Mesendoderm (in vitro differentiated cells): ENCODE results near the gene ELOVL7.

Source experiments
- DNase-seq: peaks from one replicate; pipeline ENCODE4 v3.0.0; 2013
- H2AK5ac ChIP-seq: 2 replicates; pipeline ENCODE4 v1.6.1; 2013; ENCODE audit warnings: low read length, inconsistent platforms
- H2BK120ac ChIP-seq: 2 replicates; pipeline ENCODE4 v1.6.1; 2013; ENCODE audit warnings: low read depth, mild to moderate bottlenecking, low read length, moderate library complexity, mixed read lengths
- H2BK15ac ChIP-seq: replicated peaks from 2 replicates; pipeline ENCODE4 v1.6.1; 2013; ENCODE audit warnings: low read depth, mild to moderate bottlenecking, moderate library complexity
- H2BK5ac ChIP-seq: 2 replicates; pipeline ENCODE4 v1.6.1; 2013; ENCODE audit warnings: low read length, inconsistent platforms
- H3K18ac ChIP-seq: 2 replicates; pipeline ENCODE4 v1.6.1; 2013; ENCODE audit warnings: mild to moderate bottlenecking, low read length, mixed read lengths
- H3K23ac ChIP-seq: one replicate; pipeline ENCODE4 v1.6.1; 2013; ENCODE audit warnings: low read length
- H3K27ac ChIP-seq: 2 replicates; pipeline ENCODE4 v1.5.1; 2013; ENCODE audit warnings: low read depth, mild to moderate bottlenecking, inconsistent platforms, low read length, moderate library complexity
- H3K27me3 ChIP-seq: 2 replicates; pipeline ENCODE4 v1.6.1; 2013; ENCODE audit warnings: low read length, control low read depth, mild to moderate bottlenecking, inconsistent platforms; ENCODE audit not compliant: insufficient read depth, poor library complexity
- H3K36me3 ChIP-seq: 2 replicates; pipeline ENCODE4 v1.6.1; 2013; ENCODE audit warnings: low read length, inconsistent platforms; ENCODE audit not compliant: control insufficient read depth, insufficient read depth
- H3K4ac ChIP-seq: one replicate; pipeline ENCODE4 v1.6.1; 2013; ENCODE audit warnings: low read depth, mild to moderate bottlenecking, low read length, moderate library complexity
- H3K4me1 ChIP-seq: 2 replicates; pipeline ENCODE4 v1.6.1; 2013; ENCODE audit warnings: low read depth, low read length, inconsistent platforms; ENCODE audit not compliant: control insufficient read depth
- H3K4me2 ChIP-seq: 2 replicates; pipeline ENCODE4 v1.6.1; 2013; ENCODE audit warnings: low read length
- H3K4me3 ChIP-seq: 2 replicates; pipeline ENCODE4 v1.5.1; 2013; ENCODE audit warnings: mild to moderate bottlenecking, low read length
- H3K56ac ChIP-seq: one replicate; pipeline ENCODE4 v1.6.1; 2013; ENCODE audit warnings: low read length
- H3K79me1 ChIP-seq: 2 replicates; pipeline ENCODE4 v1.6.1; 2013; ENCODE audit warnings: low read length, inconsistent platforms
- H3K79me2 ChIP-seq: 2 replicates; pipeline ENCODE4 v1.6.1; 2013; ENCODE audit warnings: mild to moderate bottlenecking, low read length; ENCODE audit not compliant: control insufficient read depth, insufficient read depth
- H3K9ac ChIP-seq: 2 replicates; pipeline ENCODE4 v1.6.1; 2013; ENCODE audit warnings: low read length, inconsistent platforms
- H4K5ac ChIP-seq: one replicate; pipeline ENCODE4 v1.6.1; 2013; ENCODE audit warnings: low read length
- H4K8ac ChIP-seq: one replicate; pipeline ENCODE4 v1.6.1; 2013; ENCODE audit warnings: low read depth, mild to moderate bottlenecking, control low read depth, low read length, moderate library complexity
- WGBS: extraction: QIAGEN DNeasy Blood & Tissue Kit; methylation state at CpG from one replicate; pipeline ENCODE4 v1.1.7; 2013; ENCODE audit warnings: low lambda C conversion rate, missing lambda C conversion rate; ENCODE audit not compliant: insufficient coverage; ENCODE audit errors: extremely low coverage; 5-methylcytosine and 5-hydroxymethylcytosine counted together

Gene ELOVL7

DNA sequence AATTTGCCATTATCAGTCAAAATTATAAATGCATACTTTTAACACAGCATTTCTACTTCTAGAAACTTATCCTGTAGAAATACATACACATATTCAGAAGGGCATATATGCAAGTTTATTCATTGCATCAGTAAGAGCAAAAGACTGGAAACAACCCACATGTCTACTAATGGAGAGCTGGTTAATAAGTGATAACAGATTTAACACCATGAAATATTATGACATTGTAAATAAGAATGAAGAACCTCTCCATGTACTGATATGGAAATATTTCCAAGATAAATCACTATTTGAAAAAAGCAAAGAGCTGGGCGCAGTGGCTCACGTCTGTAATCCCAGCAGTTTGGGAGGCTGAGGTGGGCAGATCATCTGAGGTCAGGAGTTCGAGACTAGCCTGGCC, 54.5 kb downstream of the ELOVL7 start:
- H2BK5ac ChIP-seq: no peak overlapping the region
- no peak overlapping the region for H2AK5ac ChIP-seq
- H3K18ac ChIP-seq: no peak overlapping the region
- H3K79me1 ChIP-seq: no peaks in the 10 kb centered on the region
- no peak for DNase-seq
- no peak overlapping the region for H3K4ac ChIP-seq
- H3K4me3 ChIP-seq: no peak overlapping the region
- no peaks in the 10 kb centered on the region for H3K79me2 ChIP-seq
- no peaks in the 10 kb centered on the region for H3K27me3 ChIP-seq
- no peak overlapping the region for H3K4me2 ChIP-seq
- H3K27ac ChIP-seq: no peak overlapping the region
- no peak overlapping the region for H3K9ac ChIP-seq
- H3K56ac ChIP-seq: no peak overlapping the region
- no CpG with 5 or more reads among the region's 3 CpGs for WGBS
- H2BK120ac ChIP-seq: no peak overlapping the region
- H4K5ac ChIP-seq: no peak overlapping the region
- no peak overlapping the region for H3K23ac ChIP-seq
- no peak overlapping the region for H4K8ac ChIP-seq
- H3K4me1 ChIP-seq: no peaks in the 10 kb centered on the region
- H3K36me3 ChIP-seq: no peaks in the 10 kb centered on the region
- no peak overlapping the region for H2BK15ac ChIP-seq

DNA sequence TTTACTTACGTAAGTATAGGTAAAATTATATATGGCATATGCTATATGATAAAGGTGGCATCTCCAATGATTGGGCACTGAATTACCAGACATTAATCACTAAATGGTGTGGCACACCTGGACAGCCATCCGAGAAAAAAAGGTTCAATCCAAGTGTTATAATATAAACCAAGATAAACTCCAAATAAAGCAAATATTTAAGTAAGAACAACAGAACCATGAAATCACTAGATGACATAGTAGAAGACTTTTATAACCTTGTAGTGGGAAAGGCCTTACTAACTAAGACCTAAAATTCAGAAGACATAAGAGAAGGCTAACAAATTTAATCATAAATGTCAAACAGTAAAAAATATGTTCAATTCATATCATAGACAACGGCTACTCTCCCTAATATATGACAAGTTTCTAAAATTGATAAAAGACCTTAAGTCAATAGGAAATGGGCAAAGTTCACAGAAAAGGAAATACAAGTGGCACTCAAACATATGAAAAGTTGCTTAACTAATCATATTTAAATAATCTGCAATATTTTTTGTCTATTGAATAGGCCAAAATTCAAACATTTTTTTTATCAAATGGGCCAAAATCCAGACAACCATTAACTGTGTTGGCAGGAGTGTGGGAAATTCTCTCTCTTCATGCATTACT, 55.1 kb downstream of the ELOVL7 start:
- Histone ChIP-seq H2AK5ac (no peak overlapping the region), H3K27me3 (no peaks in the 10 kb centered on the region), H3K27ac (no peak overlapping the region), H4K5ac (no peak overlapping the region), H4K8ac (no peak overlapping the region), H3K4me2 (no peak overlapping the region), H3K4ac (no peak overlapping the region), H3K36me3 (no peaks in the 10 kb centered on the region), H3K56ac (no peak overlapping the region), H3K4me1 (no peaks in the 10 kb centered on the region), H3K23ac (no peak overlapping the region), H3K79me2 (no peaks in the 10 kb centered on the region), H2BK120ac (no peak overlapping the region), H2BK5ac (no peak overlapping the region), H3K4me3 (no peak overlapping the region), H3K9ac (no peak overlapping the region), H3K79me1 (no peaks in the 10 kb centered on the region), H2BK15ac (no peak overlapping the region), H3K18ac (no peak overlapping the region)
- no CpG with 5 or more reads among the region's 3 CpGs for WGBS
- no peak for DNase-seq

DNA sequence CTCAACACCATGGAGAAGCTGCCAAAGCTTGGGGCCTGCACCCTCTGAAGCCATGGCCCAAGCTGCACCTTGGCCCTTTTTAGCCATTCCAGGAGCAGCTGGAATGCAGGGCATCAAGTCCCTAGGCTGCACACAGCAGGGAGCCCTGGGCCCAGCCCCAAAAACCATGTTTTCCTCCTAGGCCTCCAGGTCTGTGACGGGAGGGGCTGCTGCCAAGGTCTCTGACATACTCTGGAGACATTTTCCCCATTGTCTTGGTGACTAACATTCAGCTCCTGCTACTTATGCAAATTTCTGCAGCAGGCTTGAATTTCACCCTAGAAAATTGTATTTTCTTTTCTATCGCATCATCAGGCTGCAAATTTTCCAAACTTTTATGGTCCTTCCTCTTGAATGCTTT, 64.6 kb downstream of the ELOVL7 start:
- H3K27ac ChIP-seq: no peak overlapping the region
- H2BK120ac ChIP-seq: no peak overlapping the region
- no peak overlapping the region for H3K4me2 ChIP-seq
- H4K8ac ChIP-seq: no peak overlapping the region
- H3K36me3 ChIP-seq: no peaks in the 10 kb centered on the region
- H2BK5ac ChIP-seq: no peak overlapping the region
- H3K18ac ChIP-seq: no peak overlapping the region
- H3K4ac ChIP-seq: no peak overlapping the region
- peak; percentile 87 for DNase-seq
- H4K5ac ChIP-seq: no peak overlapping the region
- no peak overlapping the region for H2BK15ac ChIP-seq
- H3K4me1 ChIP-seq: no peaks in the 10 kb centered on the region
- no peak overlapping the region for H3K4me3 ChIP-seq
- no peak overlapping the region for H2AK5ac ChIP-seq
- no peaks in the 10 kb centered on the region for H3K79me2 ChIP-seq
- H3K27me3 ChIP-seq: no peaks in the 10 kb centered on the region
- H3K79me1 ChIP-seq: no peaks in the 10 kb centered on the region
- H3K9ac ChIP-seq: no peak overlapping the region
- H3K56ac ChIP-seq: no peak overlapping the region
- whole genome bisulfite sequencing: no CpG with 5 or more reads among the region's 2 CpGs
- H3K23ac ChIP-seq: no peak overlapping the region

DNA sequence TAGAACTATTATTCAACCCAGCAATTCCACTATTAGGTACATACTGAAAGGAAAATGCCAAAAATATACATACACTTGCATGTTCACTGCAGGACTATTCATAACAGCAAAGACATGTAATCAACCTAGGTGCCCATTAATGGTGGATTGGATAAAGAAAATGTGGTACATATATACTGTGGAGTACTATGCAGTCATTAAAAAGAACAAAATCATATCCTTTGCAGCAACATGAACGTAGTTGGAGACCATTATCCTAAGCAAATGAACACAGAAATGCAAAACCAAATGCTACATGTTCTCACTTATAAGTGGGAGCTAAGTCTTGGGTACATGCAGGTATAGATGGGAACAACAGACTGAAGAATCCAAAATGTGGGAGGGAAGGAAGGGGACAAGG, 67.7 kb downstream of the ELOVL7 start:
- no peaks in the 10 kb centered on the region for H3K79me2 ChIP-seq
- H3K79me1 ChIP-seq: no peaks in the 10 kb centered on the region
- H4K5ac ChIP-seq: no peak overlapping the region
- no CpG with 5 or more reads among the region's 1 CpG for WGBS
- no peak overlapping the region for H3K23ac ChIP-seq
- H3K56ac ChIP-seq: no peak overlapping the region
- no peak overlapping the region for H2AK5ac ChIP-seq
- H3K4me2 ChIP-seq: no peak overlapping the region
- no peaks in the 10 kb centered on the region for H3K36me3 ChIP-seq
- no peak overlapping the region for H3K4me3 ChIP-seq
- no peak overlapping the region for H4K8ac ChIP-seq
- H2BK120ac ChIP-seq: no peak overlapping the region
- no peak overlapping the region for H3K18ac ChIP-seq
- H3K27me3 ChIP-seq: no peaks in the 10 kb centered on the region
- no peak overlapping the region for H2BK5ac ChIP-seq
- no peak overlapping the region for H3K9ac ChIP-seq
- no peak overlapping the region for H3K4ac ChIP-seq
- no peak overlapping the region for H2BK15ac ChIP-seq
- H3K27ac ChIP-seq: no peak overlapping the region
- no peak for DNase-seq
- H3K4me1 ChIP-seq: no peaks in the 10 kb centered on the region

DNA sequence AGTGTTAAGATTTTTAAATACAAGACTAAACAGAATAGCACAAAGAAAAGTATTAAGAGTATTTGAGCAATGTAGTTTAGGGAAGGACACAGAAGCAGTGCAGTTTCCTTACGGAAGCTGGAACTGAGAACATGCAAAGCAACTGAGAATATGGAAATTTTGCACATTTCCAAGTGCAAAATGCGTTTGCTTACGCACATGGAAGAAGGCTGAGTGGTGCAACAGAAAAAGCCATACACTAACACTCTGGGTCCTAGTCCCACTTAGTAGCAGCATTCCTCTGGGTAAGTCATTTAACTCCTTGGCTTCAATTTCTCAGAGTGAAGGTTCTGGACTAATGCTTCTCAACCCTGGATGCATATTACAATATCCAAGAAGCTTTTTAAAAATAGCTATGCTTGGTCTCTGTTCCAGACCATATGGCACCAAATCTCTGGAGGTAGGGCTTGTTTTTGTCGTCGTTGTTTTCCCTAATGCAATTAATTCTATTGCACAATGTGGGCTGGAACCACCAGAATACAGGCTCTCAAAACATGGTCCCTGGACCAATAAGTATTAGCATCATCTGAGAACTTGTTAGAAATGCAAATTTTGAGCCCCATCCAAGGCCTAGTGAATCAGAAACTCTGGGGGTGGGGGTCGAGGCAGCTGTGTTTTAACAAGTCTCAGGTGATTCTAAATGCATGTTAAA, 78.9 kb downstream of the ELOVL7 start:
- no peaks in the 10 kb centered on the region for H3K36me3 ChIP-seq
- H3K4me3 ChIP-seq: no peak overlapping the region
- no peak overlapping the region for H3K4me2 ChIP-seq
- WGBS: no CpG with 5 or more reads among the region's 6 CpGs
- no peak overlapping the region for H3K9ac ChIP-seq
- no peak overlapping the region for H3K18ac ChIP-seq
- H3K79me1 ChIP-seq: no peaks in the 10 kb centered on the region
- no peak overlapping the region for H2BK120ac ChIP-seq
- no peak overlapping the region for H2BK5ac ChIP-seq
- no peaks in the 10 kb centered on the region for H3K4me1 ChIP-seq
- H3K27me3 ChIP-seq: no peaks in the 10 kb centered on the region
- no peak overlapping the region for H4K5ac ChIP-seq
- H4K8ac ChIP-seq: no peak overlapping the region
- no peak overlapping the region for H3K23ac ChIP-seq
- H2AK5ac ChIP-seq: no peak overlapping the region
- H2BK15ac ChIP-seq: no peak overlapping the region
- H3K4ac ChIP-seq: no peak overlapping the region
- no peak for DNase-seq
- no peaks in the 10 kb centered on the region for H3K79me2 ChIP-seq
- H3K56ac ChIP-seq: no peak overlapping the region
- no peak overlapping the region for H3K27ac ChIP-seq

DNA sequence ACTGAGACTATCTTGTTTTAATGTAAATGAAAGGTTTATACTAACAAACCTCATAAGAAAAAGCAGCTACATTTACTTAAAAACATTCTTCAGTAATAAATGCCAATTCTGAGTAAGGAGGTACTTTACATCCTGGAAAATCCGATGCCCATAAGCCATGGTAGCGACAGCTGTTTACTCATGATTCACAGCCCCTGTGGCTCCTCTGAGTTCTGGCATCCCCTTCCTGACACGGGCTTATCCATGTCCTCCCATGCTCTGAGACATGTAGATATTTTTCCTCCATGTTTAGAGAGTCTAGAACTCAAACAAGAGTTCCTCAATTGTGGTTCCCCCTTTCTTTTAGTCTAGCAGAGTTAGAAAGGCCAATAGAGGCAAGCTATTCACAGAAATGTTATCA, 81.0 kb downstream of the ELOVL7 start:
- H3K79me2 ChIP-seq: no peaks in the 10 kb centered on the region
- no peak for DNase-seq
- H3K9ac ChIP-seq: no peak overlapping the region
- H3K27me3 ChIP-seq: no peaks in the 10 kb centered on the region
- WGBS: no CpG with 5 or more reads among the region's 3 CpGs
- no peak overlapping the region for H2AK5ac ChIP-seq
- H3K36me3 ChIP-seq: no peaks in the 10 kb centered on the region
- no peaks in the 10 kb centered on the region for H3K79me1 ChIP-seq
- H3K27ac ChIP-seq: no peak overlapping the region
- H4K8ac ChIP-seq: no peak overlapping the region
- H3K4ac ChIP-seq: no peak overlapping the region
- no peak overlapping the region for H4K5ac ChIP-seq
- H3K4me3 ChIP-seq: no peak overlapping the region
- no peak overlapping the region for H3K56ac ChIP-seq
- no peak overlapping the region for H2BK5ac ChIP-seq
- no peak overlapping the region for H2BK15ac ChIP-seq
- H3K23ac ChIP-seq: no peak overlapping the region
- H2BK120ac ChIP-seq: no peak overlapping the region
- no peak overlapping the region for H3K18ac ChIP-seq
- no peaks in the 10 kb centered on the region for H3K4me1 ChIP-seq
- no peak overlapping the region for H3K4me2 ChIP-seq
